ENCODE data around the gene LSM4.

- no peak for TF ChIP-seq POLR2A (IDR thresholded peaks at IDR 0.05; ENCODE audit: low read length)
- TF ChIP-seq GATA1 (IDR thresholded peaks at IDR 0.05; ENCODE audit: low read depth, low read length) = no peak
Measured at GRCh38 chr19:18322318-18322758, 538 bp downstream of the LSM4 start.
